Gastrocnemius medialis (tissue), 4 donors: Measurements from ENCODE around the gene SMC3.

ENCODE experiments used
- POLR2A ChIP-seq, 2 donors: fragments of 450-650 bp; IDR thresholded peaks; one replicate each; pipeline ENCODE4 v1.6.1; 2017; ENCODE audit warnings: antibody characterized with exemption in 2 of 2, mild to moderate bottlenecking in 2 of 2, moderate library complexity in 2 of 2
- TF ChIP-seq, protein P1 (sequence below), 5 experiments: fragments of 450-650 bp in 3 of 5; fragments of 200-600 bp in 2 of 5; sonication (generic) in 2 of 5; IDR thresholded peaks in 4 of 5; conservative IDR thresholded peaks in 1 of 5; 1 replicate in 4 of 5; 2 replicates in 1 of 5; pipeline ENCODE4 v1.5.1; 2016 to 2019; ENCODE audit warnings: antibody characterized with exemption in 5 of 5, mild to moderate bottlenecking in 3 of 5, moderate library complexity in 3 of 5

- TF ChIP-seq POLR2A (IDR thresholded peaks at IDR 0.05): no peak
- TF ChIP-seq, protein P1, sequence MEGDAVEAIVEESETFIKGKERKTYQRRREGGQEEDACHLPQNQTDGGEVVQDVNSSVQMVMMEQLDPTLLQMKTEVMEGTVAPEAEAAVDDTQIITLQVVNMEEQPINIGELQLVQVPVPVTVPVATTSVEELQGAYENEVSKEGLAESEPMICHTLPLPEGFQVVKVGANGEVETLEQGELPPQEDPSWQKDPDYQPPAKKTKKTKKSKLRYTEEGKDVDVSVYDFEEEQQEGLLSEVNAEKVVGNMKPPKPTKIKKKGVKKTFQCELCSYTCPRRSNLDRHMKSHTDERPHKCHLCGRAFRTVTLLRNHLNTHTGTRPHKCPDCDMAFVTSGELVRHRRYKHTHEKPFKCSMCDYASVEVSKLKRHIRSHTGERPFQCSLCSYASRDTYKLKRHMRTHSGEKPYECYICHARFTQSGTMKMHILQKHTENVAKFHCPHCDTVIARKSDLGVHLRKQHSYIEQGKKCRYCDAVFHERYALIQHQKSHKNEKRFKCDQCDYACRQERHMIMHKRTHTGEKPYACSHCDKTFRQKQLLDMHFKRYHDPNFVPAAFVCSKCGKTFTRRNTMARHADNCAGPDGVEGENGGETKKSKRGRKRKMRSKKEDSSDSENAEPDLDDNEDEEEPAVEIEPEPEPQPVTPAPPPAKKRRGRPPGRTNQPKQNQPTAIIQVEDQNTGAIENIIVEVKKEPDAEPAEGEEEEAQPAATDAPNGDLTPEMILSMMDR (IDR thresholded peaks at IDR 0.05 in 4 of 5, conservative IDR thresholded peaks at IDR 0.05 in 1 of 5): no peak
These were observed 65.2 kb downstream of the SMC3 start for GRCh38 chr10:110632591-110633215.
